ENCODE data around the gene SFXN4.
A peak's percentile ranks its signal among the peaks of the same experiment; 100 is the strongest.
"Not testable (repeated sequence)": the region's sequence is repeated elsewhere in the genome, so short reads cannot be mapped to it uniquely, and the experiment has no call there.

Gene SFXN4

DNA sequence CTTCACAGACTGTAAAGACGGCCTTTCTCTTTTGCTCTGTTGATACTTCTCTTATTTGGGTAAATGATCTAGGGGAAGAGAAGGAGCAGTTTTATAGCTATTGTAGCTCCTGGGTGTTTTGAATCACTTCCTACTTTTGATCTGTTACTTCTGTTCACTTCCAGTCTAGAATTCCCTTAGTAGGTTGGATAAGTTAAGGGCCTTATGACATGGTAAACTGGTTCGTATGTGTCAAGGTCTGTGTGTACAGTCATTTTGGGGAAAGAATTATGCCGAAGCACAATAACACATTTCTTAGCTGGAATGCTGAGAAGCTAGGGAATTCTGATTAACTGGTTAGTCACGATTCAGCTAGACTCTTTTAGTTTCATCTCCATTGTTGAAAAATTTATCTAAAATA is 53.5 kb downstream of the SFXN4 start:
- DNase-seq (ENCODE audit: low read depth in 2 of 2): no peak

DNA sequence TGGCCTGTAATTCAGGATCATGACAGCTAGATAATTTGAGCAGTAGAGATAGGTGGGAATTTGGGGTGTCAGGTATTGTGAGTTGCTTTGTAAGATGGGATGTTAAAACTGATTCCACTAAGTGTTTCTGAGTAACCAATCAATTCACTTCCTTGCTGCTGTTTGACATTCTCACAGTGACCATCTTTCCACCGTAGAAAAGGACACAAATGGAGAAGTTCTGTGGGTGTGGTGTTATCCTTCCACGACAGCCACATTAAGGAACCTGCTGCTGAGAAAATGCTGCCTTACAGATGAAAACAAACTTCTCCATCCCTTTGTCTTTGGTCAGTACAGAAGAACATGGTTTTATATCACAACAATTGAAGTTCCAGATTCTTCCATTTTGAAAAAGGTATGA is 57.7 kb downstream of the SFXN4 start:
- DNase-seq (ENCODE audit: low read depth in 2 of 2): not testable (repeated sequence)

DNA sequence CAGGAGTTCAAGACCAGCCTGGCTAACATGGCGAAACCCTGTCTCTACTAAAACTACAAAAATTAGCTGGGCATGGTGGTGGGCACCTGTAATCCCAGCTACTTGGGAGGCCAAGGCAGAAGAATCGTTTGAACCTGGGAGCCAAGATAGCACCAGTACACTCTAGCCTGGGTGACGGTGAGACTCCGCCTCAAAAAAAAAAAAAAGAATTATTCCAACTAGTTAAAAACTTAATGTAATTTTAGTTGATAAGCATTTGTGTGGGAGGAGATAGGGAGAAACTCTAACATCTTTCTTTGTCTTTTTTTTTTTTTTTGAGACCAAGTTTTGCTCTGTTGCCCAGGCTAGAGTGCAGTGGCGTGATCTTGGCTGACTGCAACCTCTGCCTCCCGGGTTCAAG is 58.4 kb downstream of the SFXN4 start:
- not testable (repeated sequence) for DNase-seq (ENCODE audit: low read depth in 2 of 2)

DNA sequence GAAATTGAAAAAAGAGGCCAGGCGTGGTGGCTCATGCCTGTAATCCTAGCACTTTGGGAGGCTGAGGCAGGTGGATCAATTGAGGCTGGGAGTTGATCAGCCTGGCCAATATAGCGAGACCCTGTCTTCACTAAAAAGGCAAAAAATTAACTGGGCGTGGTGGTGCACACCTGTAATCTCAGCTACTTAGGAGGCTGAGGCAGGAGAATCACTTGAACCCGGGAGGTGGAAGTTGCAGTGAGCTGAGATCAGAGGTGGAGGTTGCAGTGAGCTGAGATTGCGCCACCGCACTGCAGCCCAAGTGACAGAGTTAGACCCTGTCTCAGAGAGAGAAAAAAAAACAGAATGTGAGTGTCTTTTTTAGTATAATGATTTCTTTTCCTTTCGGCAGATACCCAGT is 59.6 kb downstream of the SFXN4 start:
- not testable (repeated sequence) for DNase-seq (ENCODE audit: low read depth in 2 of 2)

DNA sequence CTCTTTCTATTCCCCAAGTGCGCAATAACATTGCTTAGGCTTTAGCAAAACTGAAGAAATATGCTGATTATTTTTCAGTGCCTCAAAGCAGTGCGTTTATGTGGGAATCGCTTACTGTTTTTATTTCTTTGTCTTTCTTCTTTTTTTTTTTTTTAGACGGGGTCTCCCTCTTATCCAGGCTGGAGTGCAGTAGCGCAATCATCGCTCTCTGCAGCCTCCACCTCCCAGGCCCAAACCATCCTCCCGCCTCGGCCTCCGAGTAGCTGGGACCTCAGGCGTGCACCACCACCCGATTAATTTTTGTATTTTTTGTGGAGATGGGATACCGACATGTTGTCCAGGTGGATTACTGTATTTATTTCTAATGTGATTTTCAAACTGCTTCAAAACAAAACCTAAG is 60.4 kb downstream of the SFXN4 start:
- no peak for DNase-seq (ENCODE audit: low read depth in 2 of 2)

DNA sequence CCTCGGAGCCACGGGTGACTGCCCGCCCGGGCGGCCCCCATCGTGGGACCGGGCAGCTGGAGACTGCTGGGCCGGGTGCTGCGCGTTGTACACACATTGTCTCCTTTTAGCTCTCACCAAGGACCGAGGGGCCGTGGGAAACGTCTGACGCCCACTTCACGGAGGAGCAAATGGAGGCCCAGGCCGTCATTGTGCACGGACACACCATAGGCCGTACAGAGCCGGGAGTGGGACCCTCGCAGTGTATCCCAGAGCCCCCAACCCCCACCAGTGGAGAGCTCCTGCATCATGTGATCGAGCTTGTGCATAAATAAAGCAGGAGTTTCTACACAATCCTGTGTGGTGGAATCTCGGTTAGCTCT is 60.9 kb downstream of the SFXN4 start:
- DNase-seq (ENCODE audit: low read depth in 2 of 2): no peak

DNA sequence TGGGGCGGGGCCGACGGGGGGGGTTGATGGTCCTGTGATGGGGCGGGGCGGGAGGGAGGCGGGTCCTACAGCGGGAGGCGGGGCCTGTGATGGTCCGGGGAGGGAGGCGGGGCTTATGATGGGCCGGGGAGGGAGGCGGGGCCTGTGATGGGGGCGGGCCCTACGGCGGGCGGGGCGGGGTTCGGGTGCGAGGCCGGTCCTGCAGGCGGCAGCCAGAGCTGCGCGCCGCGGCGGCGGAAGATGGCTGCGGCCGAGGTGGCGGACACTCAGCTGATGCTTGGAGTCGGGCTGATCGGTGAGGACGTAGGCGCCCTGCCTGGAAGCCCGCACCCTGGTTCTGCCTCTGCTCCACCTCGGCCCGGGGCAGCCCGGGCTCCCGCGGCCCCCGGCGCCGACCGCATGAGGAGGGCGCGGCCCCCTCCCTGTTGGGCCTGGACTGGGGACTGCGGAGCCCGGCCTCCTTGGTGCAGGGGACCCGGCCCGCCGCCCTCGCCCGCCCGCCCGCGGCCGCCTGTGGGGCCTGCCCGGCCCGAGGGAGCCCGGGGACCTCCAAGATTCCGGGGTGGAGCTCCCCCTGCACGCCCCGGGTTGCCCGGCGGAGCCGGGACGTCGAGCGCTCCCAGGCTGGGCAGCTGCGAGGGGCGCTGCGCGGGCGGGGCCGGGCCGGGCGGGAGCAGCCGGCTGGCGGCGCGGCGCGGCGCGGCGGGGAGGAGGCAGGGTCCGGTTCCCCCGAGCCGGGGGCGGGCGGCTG is 61.4 kb downstream of the SFXN4 start, which contains the start of gene DENND10:
DENND10 (plus strand) TSS at position 211 of the 751 bp plus-strand sequence; CDS start at position 241, 30 bp downstream.
- DNase-seq (ENCODE audit: low read depth in 2 of 2): peak; percentile 54 to 61

DNA sequence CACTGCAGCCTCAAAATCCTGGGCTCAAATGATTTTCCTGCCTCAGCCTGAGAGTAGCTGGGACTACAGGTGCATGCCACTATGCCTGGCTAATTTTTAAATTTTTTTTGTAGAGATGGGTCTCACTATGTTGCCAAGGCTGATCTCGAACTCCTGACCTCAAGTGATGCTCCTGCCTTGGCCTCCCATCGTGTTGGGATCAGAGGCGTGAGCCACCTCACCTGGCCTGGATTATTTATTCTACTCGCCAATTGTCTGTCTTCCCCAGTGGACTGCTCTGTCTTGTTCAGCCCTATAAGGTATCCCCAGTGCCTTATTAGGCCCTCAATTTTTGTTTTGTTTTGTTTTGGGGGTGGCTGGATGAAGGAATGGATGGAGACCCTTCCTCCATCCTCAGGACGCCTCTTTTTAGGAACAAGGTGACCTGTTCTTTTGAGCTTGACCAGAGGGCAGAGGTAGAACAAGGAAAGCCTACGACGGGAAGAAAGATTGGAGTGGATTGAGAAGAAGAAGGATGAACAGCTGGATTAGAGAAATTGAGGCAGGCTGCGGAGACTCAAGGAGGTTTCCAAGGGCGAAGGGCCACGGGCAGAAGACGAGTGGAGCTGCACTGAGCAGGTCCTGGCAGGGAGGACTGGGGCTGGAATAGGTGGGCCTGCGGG is 62.1 kb downstream of the SFXN4 start:
- no peak for DNase-seq (ENCODE audit: low read depth in 2 of 2)

DNA sequence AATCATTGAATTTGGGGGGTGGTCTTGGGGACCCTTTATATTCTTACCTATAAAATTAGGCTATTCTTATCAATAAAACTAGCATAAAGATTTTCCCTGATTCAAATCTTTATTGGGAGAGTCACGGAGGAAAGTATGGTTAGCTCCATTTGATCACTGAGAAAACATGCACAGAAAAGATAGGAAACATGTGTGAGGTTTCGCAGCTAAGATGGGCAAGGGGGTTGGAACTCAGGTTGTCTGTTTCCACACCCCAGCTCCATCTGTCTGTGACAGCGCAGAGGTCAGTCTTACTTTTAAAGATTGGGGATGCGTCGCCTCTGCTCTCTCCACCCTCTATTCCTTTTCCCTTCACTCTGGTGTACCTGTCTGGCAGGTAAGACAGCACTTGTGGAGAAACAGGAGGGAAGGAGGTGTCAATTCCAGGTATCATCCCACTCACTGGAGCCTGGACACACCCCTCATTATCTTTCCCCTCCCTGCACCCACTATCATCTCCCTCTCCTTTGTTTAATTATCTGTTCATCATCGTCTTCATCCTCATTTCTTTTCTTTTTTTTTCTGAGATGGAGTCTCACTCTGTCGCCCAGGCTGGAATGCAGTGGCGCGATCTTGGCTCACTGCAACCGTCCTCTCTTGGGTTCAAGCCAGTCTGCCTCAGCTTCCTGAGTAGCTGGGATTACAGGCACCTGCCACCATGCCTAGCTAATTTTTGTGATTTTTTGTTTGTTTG is 64.0 kb downstream of the SFXN4 start:
- DNase-seq (ENCODE audit: low read depth in 2 of 2): no peak

DNA sequence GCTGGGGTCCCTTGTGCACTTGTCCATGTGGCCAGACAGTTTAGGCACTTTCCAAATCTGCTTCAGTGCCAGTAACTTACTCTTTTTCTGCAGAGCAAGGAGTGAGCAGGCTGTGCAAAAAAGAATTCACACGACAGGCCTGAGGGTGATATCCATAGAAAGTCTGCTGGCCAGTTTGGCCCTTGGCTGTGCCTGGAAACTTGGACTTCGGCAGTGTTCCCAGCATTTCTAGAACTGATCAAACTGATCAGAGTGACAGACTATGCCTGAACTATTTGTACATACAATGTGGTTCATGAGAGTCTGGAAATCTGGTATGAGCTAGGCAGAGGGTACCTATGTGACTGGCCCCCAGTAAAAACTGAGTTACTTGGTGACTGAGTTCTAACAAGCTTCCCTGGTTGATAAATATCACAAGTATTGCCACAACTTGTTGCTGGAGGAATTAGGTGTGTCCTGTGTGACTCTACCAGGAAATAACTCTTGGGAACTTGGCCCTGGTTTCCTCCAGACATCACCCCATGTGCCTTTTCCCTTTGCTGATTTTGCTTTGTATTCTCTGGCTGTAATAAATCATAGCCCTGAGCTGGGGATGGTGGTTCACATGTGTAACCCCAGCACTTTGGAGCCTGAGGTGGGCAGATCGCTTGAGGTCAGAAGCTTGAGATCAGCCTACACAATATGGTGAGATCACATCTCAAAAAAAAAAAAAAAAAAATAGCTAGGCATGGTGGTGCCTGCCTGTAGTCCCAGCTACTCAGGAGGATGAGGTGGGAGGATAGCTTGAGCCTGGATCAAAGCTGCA is 64.9 kb downstream of the SFXN4 start:
- DNase-seq (ENCODE audit: low read depth in 2 of 2): no peak

DNA sequence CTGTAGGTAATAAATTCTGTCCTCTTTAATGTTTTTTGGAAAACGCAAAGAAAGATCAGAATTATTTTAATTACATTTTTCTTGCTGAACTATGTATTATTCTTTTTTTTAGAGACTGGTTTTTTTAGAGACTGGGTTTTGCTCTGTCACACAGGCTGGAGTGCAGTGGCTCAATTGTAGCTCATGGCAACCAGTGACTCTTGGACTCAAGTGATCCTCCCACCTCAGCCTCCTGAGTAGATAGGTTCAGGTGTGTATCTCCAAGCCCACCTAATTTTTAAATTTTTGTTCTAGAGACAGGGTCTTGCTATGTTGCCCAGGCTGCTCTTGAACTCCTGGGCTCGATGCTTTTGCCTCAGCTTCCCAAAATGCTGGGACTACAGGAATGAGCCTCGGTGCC is 66.9 kb downstream of the SFXN4 start:
- DNase-seq (ENCODE audit: low read depth in 2 of 2): no peak

DNA sequence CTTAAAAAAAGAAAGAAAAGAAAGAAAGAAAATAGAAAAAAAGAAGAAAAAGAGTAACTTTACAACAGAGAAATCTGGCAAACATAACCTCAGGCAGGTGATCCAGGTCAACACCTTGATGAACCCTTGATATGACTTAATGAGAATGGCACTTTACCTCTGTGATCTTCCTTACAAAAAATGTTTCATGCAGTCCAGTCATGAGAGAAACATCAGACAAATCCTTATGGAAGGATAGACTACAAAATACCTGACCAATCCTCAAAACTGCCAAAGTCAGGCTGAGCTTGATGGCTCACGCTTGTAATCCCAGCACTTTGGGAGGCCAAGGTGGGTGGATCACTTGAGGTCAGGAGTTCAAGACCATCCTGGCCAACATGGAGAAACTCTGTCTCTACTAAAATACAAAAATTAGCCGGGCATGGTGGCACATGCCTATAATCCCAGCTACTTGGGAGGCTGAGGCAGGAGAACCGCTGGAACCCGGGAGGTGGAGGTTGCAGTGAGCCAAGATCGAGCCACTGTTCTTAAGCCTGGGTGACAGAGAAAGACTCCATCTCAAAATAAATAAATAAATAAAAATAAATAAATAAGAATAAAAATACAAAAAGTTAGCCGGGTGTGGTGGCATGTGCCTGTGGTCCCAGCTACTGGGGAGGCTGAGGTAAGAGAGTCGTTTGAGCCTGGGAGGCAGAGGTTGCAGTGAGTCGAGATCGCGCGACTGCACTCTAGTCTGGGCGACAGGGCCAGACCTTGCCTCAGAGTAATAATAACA is 68.7 kb downstream of the SFXN4 start:
- not testable (repeated sequence) for DNase-seq (ENCODE audit: low read depth in 2 of 2)

DNA sequence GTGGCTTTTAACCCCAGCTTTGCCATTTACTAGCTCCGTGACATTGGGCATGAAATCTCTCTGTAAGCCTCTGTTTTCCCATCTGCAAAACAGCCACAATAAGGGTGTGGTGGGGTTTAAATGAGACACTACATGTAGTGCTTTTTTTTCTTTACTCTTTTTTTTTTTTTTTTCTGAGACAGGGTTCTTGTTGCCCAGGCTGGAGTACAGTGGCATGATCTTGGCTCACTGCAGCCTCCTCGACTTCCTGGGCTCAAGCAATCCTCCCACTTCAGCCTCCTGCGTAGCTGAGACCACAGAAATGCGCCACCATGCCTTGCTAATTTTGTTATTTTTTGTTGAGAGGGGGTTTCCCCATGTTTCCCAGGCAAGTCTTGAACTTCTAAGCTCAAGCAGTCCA is 69.9 kb downstream of the SFXN4 start:
- no peak for DNase-seq (ENCODE audit: low read depth in 2 of 2)

DNA sequence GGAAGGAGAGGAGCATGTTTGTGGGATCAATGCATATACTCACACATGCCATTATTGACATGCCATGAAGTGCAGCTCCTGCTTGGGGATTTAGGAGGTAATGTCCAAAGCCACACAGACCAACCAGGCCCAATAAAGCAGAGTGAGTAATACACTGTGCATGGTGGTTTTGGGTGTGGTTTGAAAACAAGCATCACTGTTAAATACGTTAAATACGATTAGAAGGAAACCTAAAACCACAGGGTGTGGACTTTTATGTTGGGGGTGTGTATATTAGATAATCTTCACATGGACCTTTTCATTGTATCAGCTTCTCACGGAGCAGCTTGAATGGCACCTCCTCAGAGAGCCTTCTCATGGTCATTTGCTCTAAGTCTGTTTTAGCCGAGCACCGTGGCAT is 74.5 kb downstream of the SFXN4 start:
- DNase-seq (ENCODE audit: low read depth in 2 of 2): no peak
